Activated gamma-delta T cell treated with Interleukin-2 at 50 U/mL for 16 hours (primary cell): ENCODE data around the gene HEXIM1.

Experiments used
- DNase-seq: peaks from one replicate; pipeline ENCODE4 v3.0.0-alpha.2; 2020

Gene HEXIM1

GRCh38 chr17:45175759-45176115 is 27.5 kb downstream of the HEXIM1 start:
- no peak for DNase-seq

GRCh38 chr17:45177563-45177962 is 29.3 kb downstream of the HEXIM1 start:
- no peak for DNase-seq

- DNase-seq: no peak
These were observed 35.9 kb downstream of the HEXIM1 start for GRCh38 chr17:45184144-45184543.

- DNase-seq: no peak
These were observed 38.6 kb downstream of the HEXIM1 start for GRCh38 chr17:45186801-45187354.

- DNase-seq: no peak
These were observed 40.7 kb downstream of the HEXIM1 start for GRCh38 chr17:45189009-45189408.

- DNase-seq: no peak
These were observed 42.4 kb downstream of the HEXIM1 start for GRCh38 chr17:45190503-45191255.

- no peak for DNase-seq
These were observed 47.1 kb downstream of the HEXIM1 start for GRCh38 chr17:45195424-45195823.

GRCh38 chr17:45197108-45197507 is 48.8 kb downstream of the HEXIM1 start:
- DNase-seq: no peak

- peak; percentile 89 for DNase-seq
These were observed 49.5 kb downstream of the HEXIM1 start for GRCh38 chr17:45197555-45198334.

- no peak for DNase-seq
These were observed 52.4 kb downstream of the HEXIM1 start for GRCh38 chr17:45200701-45201100.

- no peak for DNase-seq
These were observed 53.2 kb downstream of the HEXIM1 start for GRCh38 chr17:45201457-45201856.
